ENCODE data around the gene ATCAY.

Gene ATCAY

GRCh38 chr19:3836887-3837286 is 43.6 kb upstream of the ATCAY start:
- in situ Hi-C loops (cut with MboI; ENCODE audit: low pct_unique_long_range_greater_than_20kb, low sequenced_read_pairs, unreplicated experiment), result no loop called here
- TF ChIP-seq CTCF (IDR thresholded peaks at IDR 0.05; ENCODE audit: extremely low read depth, insufficient read depth, missing control alignments), result no peak
- no peak for DNase-seq (ENCODE audit: low spot score)

- no peak for TF ChIP-seq CTCF (IDR thresholded peaks at IDR 0.05; ENCODE audit: extremely low read depth, insufficient read depth, missing control alignments)
- no peak for DNase-seq (ENCODE audit: low spot score)
- in situ Hi-C loops (cut with MboI; ENCODE audit: low pct_unique_long_range_greater_than_20kb, low sequenced_read_pairs, unreplicated experiment), result no loop called here
Observed at GRCh38 chr19:3837332-3837731, 43.2 kb upstream of the ATCAY start.

- no peak for TF ChIP-seq CTCF (IDR thresholded peaks at IDR 0.05; ENCODE audit: extremely low read depth, insufficient read depth, missing control alignments)
- in situ Hi-C loops (cut with MboI; ENCODE audit: low pct_unique_long_range_greater_than_20kb, low sequenced_read_pairs, unreplicated experiment), result no loop called here
- no peak for DNase-seq (ENCODE audit: low spot score)
Observed at GRCh38 chr19:3837922-3838321, 42.6 kb upstream of the ATCAY start.

GRCh38 chr19:3838661-3839060 is 41.8 kb upstream of the ATCAY start:
- no peak for DNase-seq (ENCODE audit: low spot score)
- in situ Hi-C loops (cut with MboI; ENCODE audit: low pct_unique_long_range_greater_than_20kb, low sequenced_read_pairs, unreplicated experiment), result no loop called here
- TF ChIP-seq CTCF (IDR thresholded peaks at IDR 0.05; ENCODE audit: extremely low read depth, insufficient read depth, missing control alignments), result no peak

- no peak for DNase-seq (ENCODE audit: low spot score)
- in situ Hi-C loops (cut with MboI; ENCODE audit: low pct_unique_long_range_greater_than_20kb, low sequenced_read_pairs, unreplicated experiment), result no loop called here
- no peak for TF ChIP-seq CTCF (IDR thresholded peaks at IDR 0.05; ENCODE audit: extremely low read depth, insufficient read depth, missing control alignments)
Observed at GRCh38 chr19:3839941-3840340, 40.5 kb upstream of the ATCAY start.

- no peak for TF ChIP-seq CTCF (IDR thresholded peaks at IDR 0.05; ENCODE audit: extremely low read depth, insufficient read depth, missing control alignments)
- in situ Hi-C loops (cut with MboI; ENCODE audit: low pct_unique_long_range_greater_than_20kb, low sequenced_read_pairs, unreplicated experiment), result no loop called here
- DNase-seq (ENCODE audit: low spot score), result no peak
Observed at GRCh38 chr19:3840804-3841203, 39.7 kb upstream of the ATCAY start.

- in situ Hi-C loops (cut with MboI; ENCODE audit: low pct_unique_long_range_greater_than_20kb, low sequenced_read_pairs, unreplicated experiment), result no loop called here
- no peak for DNase-seq (ENCODE audit: low spot score)
- TF ChIP-seq CTCF (IDR thresholded peaks at IDR 0.05; ENCODE audit: extremely low read depth, insufficient read depth, missing control alignments), result no peak
Observed at GRCh38 chr19:3842948-3843347, 37.5 kb upstream of the ATCAY start.

All from GM13977 (cell line).